ENCODE measurements around the gene HTATSF1.
A peak's percentile ranks its signal among the peaks of the same experiment; 100 is the strongest.

The HTATSF1 gene

GRCh38 chrX:136497556-136498052 is at the start of gene HTATSF1:
TSS of gene HTATSF1 (plus strand) at chrX:136497592. CDS start at chrX:136497685, 93 bp downstream.
- TF ChIP-seq CTCF (conservative IDR thresholded peaks at IDR 0.05) (no peak), ZFX (IDR thresholded peaks at IDR 0.05) (no peak; the same call in 1 of the 2 replicates)
- H3K27ac ChIP-seq: peak within 1 kb of the TSS; percentile 89

- TF ChIP-seq ZFX (IDR thresholded peaks at IDR 0.05) (no peak), CTCF (conservative IDR thresholded peaks at IDR 0.05) (no peak)
These were observed 49.4 kb upstream of the HTATSF1 start for GRCh38 chrX:136447968-136448367.

GRCh38 chrX:136450050-136450830 is 47.2 kb upstream of the HTATSF1 start:
- H3K27ac ChIP-seq: no peak overlapping the region
- TF ChIP-seq CTCF (conservative IDR thresholded peaks at IDR 0.05) (no peak), ZFX (IDR thresholded peaks at IDR 0.05) (no peak)

More at GRCh38 chrX:136447968-136448367, 49.4 kb upstream of the HTATSF1 start:
- H3K27ac ChIP-seq: no peak overlapping the region

GRCh38 chrX:136452614-136453013 is 44.8 kb upstream of the HTATSF1 start:
- no peak overlapping the region for H3K27ac ChIP-seq
- TF ChIP-seq CTCF (conservative IDR thresholded peaks at IDR 0.05) (no peak), ZFX (IDR thresholded peaks at IDR 0.05) (no peak)

GRCh38 chrX:136453114-136453513 is 44.3 kb upstream of the HTATSF1 start:
- no peak overlapping the region for H3K27ac ChIP-seq
- no peak for TF ChIP-seq CTCF (conservative IDR thresholded peaks at IDR 0.05)
- TF ChIP-seq ZFX (IDR thresholded peaks at IDR 0.05): no peak

- H3K27ac ChIP-seq: no peak overlapping the region
- TF ChIP-seq CTCF (conservative IDR thresholded peaks at IDR 0.05): no peak
- TF ChIP-seq ZFX (IDR thresholded peaks at IDR 0.05): no peak
These were observed 43.6 kb upstream of the HTATSF1 start for GRCh38 chrX:136453771-136454170.

GRCh38 chrX:136456133-136456532 is 41.3 kb upstream of the HTATSF1 start:
- H3K27ac ChIP-seq: no peak overlapping the region
- TF ChIP-seq ZFX (IDR thresholded peaks at IDR 0.05) (no peak), CTCF (conservative IDR thresholded peaks at IDR 0.05) (no peak)
